LNCAP (cell line): Measurements from ENCODE around the gene LRBA.

ENCODE experiments used
- TF ChIP-seq, protein P1 (sequence below): fragments of 450-650 bp; IDR thresholded peaks from 2 replicates; pipeline ENCODE4 v1.5.1; 2017; ENCODE audit warnings: mild to moderate bottlenecking

Gene LRBA

DNA sequence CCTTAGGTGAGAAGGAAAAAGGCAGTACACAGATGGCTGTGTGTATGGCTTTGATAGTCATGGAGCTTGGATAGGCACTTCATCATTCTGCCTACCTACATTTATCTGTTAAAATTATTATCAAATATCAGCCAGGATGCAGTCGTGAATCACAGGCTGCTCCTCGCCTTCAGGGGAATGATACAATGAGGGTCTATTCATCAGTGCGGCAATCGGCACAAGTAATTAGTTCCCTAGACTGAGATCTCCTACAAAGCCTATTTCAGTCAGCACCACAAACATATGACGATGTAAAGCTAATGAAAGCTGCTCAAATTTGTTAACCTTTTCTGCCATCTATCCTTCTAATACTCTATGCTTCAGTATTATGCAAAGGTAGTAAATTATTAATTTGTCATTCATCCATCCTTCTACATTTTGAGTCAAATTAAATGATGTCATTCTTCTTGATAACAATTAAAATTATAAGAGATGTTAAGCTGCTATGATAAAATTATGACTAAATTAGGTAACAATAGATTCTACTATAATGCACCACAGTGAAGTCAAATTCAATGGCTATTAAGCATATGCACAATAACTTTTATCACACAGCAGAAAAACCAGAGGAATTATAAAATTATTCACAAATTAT, 414.2 kb downstream of the LRBA start:
- TF ChIP-seq, protein P1, sequence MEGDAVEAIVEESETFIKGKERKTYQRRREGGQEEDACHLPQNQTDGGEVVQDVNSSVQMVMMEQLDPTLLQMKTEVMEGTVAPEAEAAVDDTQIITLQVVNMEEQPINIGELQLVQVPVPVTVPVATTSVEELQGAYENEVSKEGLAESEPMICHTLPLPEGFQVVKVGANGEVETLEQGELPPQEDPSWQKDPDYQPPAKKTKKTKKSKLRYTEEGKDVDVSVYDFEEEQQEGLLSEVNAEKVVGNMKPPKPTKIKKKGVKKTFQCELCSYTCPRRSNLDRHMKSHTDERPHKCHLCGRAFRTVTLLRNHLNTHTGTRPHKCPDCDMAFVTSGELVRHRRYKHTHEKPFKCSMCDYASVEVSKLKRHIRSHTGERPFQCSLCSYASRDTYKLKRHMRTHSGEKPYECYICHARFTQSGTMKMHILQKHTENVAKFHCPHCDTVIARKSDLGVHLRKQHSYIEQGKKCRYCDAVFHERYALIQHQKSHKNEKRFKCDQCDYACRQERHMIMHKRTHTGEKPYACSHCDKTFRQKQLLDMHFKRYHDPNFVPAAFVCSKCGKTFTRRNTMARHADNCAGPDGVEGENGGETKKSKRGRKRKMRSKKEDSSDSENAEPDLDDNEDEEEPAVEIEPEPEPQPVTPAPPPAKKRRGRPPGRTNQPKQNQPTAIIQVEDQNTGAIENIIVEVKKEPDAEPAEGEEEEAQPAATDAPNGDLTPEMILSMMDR = no peak

DNA sequence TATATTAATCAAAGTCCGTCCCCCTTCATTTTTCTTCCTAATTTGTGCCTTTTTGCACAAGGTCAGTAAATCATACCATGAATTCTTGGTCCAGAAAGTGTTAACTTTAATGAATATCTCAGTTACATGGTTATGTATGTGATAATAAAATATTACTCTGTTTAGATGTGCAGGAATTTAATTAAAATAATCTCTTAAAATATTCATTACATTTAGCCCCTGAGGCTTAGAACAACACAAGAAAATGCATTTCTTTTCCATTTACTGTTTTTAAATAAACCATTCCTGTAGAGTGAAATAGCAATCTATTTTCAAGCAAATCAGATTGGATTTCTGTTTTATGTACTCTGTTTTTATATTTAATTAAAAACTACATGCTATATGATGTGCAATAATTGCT, 415.5 kb downstream of the LRBA start:
- TF ChIP-seq, protein P1 = no peak

DNA sequence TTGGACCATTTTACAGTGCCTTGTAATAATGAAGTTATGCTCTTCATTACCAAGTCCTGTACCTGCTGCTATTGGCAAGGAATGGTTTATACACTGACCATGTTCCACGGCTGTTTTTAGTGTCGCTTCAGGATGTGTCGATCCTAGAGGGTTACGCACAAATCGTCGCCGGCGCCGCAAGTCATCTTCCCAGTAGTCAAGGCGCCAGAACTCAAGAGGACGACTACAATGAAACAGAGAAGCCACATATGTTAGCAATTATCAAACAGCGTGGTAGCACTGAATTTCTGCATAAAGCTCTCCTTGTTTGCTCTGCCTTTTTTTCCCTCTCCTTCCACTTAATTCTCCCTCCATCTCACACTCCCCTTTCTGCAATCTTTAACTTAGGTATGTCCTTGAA, 416.2 kb downstream of the LRBA start:
- TF ChIP-seq, protein P1 = no peak

DNA sequence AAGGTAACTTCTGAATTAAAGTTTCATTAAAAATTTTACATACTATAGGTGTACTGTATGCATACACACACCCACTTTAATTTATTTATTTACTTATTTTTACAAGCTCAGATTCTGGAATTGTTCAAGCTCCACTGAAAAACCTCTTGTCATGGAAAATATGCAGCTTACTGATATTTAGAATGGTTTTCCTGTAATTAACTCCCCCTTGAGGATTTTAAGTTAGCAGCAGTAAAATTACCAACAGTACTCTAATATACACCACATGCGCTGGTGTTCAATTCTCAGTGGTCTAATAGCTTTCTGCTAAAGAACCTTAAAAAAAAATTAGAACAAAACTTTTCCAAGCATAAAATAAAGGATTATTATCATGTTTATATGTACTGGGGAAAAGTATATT, 421.1 kb downstream of the LRBA start:
- TF ChIP-seq, protein P1 = peak; percentile 34; the same call in 1 of the 2 replicates

DNA sequence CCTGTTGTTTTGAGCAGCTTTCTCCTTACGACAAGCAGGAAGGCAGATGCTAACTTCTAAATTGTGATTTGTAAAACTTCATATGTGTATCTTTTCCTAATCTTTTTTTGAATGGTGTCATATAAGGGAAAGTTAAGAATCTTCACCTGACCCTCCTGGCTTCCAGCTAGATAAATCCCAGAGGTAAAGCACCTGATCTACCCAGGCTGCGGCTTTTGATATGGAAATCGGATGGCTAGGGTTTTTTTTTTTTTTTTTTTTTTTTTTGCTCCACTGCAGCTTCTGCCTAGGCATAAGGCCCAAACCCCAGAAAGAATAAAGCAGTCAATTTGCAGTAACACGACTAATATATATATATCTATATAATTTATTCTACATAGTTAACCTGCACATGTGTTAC, 423.2 kb downstream of the LRBA start:
- TF ChIP-seq, protein P1 = no peak

DNA sequence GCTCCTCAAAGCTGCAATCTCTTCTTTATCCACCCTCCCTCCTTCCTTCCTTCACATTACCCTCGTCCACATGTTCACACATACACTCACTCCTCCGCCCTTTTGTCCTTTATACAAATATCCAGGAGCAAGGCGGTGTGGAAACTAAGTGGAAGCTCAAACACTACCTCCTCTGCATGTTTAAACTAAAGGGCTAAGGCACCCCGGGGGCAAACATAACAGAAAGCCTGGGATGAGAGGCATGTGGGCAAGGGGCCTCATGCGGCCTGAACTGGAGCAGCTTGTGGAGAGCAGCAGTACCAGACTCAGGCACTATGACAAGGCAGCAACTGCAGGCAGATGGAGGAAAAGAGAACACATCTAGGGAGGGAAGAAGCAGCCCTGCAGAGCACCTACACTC, 423.7 kb downstream of the LRBA start:
- TF ChIP-seq, protein P1 = no peak

DNA sequence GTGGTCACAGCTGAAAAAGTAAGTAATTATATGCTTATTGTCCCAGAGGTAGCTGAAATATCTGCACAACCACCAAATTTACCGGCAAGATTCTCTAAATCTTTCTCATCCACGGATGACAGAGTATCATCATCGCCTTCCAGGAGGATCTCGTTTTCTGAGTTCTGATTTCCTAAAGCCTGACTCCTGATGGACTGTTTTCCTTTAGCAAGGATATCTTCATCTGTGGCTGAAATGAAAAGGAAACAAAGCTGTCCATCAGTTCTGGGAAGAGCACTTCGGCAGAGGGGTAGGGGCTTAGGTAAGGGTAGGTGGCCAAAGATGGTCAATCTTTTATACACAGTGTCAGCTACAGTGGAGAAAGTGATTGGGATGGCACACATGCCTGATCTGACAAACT, 424.5 kb downstream of the LRBA start:
- TF ChIP-seq, protein P1 = no peak

DNA sequence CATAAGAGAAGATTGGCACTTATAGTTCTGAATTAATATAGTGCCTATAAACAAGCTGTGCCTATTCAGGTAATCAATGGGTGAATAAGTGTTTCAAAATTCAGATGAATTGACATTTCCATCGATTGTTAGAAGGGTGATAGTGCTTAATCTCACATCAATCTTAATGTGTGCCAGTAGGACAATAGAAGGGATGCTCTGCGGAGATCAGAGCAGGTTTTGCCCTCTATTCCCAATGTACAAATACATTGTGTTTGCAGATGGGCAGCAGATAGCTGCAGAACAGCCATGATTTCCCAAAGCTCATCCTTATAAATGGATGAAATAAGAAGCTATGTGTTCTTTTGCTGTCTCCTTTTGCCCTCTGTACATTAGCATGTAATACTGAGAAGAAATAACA, 425.9 kb downstream of the LRBA start:
- TF ChIP-seq, protein P1 = no peak
